NCI-H524 treated with DMSO at 0.1 percent for 48 hours (cell line): ENCODE measurements around the gene TRDN.
"Not testable (repeated sequence)": the region's sequence is repeated elsewhere in the genome, so short reads cannot be mapped to it uniquely, and the experiment has no call there.

Experiments
- DNase-seq: peaks from one replicate; lab custom pipeline; 2025; lab: John Stamatoyannopoulos, UW

Gene TRDN

DNA sequence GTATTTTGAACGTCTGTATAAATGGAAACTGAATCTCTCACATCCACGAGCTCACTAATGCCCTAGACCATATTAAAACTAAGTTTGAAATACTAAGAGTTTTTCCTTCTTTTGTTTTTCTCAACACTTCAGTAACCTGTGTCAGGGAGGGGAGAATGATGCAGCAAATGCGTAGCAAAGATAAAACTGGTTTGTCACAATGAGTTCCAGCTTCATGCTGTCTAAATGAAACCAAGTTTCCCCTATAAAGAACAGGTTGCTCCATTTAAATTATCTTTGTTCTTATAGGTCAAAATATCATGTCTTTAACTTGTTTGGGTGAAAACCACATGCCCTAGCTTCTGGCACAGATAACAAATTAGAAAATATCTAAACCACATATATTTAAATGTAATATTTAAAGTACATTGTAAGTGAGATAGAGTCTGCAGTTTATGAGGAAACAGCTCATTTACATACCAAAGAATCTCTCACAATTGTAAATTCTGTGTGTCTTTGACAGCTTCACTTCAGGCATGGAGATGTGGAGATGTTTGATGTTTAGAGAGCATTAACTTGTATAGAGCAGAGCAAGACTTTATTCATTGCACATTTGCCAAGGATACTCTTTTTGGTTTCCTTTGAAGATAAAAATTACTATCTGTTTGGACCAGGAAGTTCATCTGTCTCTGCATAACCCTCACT lies 7.3 kb downstream of the TRDN start:
- no peak for DNase-seq

DNA sequence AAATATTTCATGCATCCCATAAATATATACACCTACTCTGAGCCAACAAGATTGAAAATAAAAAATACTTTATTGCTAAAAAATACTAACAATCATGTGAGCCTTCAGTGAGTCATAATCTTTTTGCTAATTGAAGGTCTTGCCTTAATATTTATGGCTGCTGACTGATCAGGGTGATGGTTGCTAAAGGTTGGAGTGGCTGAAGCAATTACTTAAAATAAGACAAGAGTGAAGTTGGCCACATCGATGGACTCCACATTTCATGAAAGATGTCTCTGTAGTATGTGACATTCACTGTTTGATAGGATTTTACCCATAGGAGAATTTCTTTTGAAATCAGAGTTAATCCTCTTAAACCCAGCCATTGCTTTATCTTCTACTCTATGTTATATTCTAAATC lies 11.1 kb downstream of the TRDN start:
- no peak for DNase-seq

DNA sequence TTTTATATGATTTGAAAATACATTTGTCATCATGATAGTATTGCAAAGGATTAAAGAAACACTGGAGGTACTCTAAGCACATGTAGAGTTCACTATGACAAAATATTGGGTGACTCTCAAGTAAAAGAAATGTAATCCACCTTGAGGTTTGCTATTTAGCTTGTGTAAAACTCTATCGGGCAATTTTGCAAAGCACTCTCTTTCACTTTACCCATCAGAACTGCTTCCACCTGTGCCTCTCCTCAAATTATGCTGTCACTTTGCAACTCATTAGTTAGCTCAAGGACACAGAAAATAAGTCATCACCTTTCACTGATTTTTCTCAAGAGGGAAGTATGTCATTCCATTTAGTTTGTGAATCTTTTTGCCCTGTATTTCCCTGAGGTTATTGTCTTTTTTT lies 14.0 kb downstream of the TRDN start:
- DNase-seq, result no peak

DNA sequence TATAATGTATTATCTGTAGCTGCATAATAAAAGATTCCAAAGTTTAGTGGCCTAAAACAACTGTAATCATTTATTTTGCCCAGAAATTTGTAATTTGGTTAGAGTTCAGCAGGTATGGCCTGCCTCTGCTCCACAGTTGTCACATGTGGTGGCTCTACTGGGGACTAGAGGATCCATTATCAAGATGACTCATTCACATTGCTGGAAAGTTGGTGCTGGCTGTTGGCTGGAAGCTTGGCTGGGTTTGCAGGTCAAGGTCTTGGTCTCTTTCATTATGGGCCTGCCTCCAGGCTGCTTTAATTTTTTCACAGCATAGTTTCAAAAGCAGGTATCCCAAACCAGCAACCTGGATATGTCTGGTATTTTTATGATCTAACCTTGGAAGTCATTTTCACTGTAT lies 17.6 kb downstream of the TRDN start:
- no peak for DNase-seq

DNA sequence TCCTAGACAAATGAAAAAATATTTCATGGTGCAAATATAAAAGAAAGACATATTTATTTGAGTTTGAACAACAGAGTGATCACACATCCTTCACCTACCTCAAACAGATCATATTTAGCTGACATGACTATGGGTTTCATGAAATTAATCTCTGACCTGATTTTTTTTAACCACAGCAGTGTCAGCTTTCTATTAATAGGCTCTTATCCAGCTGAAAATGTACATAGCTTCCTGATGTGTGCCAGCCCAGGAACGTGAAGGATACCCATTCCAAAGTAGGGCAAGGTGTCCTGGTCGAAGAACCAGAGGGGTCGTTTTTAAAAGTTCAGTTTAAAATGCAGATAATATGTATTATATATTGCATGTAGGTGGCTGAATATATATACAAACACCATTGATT lies 19.8 kb downstream of the TRDN start:
- no peak for DNase-seq

DNA sequence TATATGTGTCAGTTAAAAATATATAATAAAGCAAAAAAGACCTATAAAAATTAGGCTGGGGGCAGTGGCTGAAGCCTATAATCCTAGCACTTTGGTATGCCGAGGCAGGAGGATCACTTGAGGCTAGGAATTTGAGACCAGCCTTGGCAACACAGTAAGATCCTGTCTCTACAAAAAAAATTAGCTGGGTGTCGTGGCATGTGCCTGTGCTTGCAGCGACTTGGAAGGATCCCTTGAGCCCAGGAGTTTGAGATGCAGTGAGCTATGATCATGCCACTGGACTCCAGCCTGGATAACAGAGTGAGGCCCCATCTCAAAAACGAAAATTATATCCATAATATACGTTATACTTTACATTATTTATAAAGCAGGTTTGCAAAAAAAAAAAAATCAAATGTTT lies 20.7 kb downstream of the TRDN start:
- DNase-seq, result no peak

DNA sequence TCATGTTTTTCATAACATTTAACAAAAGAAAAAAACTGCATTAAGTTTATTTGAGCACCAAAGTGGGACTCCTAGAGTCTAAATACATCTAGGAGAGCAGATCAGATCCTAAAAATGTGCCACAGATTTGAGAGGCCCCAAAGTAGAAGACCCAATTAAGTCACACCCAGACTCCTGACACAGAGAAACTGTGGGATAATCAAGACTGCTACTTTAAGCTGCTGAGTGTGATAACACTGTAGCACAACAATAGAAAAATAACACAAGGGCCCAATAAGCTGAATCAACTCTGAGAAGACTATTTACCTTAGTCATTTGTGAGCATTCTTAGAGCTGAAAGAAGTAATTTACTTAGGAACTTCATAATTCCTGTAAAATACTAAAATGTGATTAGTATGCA lies 26.0 kb downstream of the TRDN start:
- no peak for DNase-seq

DNA sequence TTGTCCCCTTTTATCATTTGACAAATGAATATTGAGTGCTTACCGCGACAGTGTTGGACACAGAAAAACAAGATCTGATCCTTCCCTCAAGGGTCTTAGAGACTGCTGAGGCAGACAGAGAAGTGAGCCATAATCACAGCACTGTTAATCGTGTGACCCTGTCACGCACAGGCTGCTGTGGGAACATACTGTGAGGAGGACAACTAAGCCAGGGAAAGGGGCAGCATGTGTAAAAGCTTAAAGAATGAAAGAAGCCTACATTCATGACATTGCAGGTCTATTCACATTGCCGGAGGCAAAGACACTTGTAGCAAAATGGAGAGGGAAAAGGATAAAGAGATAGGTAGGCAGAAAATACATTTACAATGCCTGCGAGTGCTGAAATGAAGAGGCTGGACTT lies 32.7 kb downstream of the TRDN start:
- DNase-seq, result no peak

DNA sequence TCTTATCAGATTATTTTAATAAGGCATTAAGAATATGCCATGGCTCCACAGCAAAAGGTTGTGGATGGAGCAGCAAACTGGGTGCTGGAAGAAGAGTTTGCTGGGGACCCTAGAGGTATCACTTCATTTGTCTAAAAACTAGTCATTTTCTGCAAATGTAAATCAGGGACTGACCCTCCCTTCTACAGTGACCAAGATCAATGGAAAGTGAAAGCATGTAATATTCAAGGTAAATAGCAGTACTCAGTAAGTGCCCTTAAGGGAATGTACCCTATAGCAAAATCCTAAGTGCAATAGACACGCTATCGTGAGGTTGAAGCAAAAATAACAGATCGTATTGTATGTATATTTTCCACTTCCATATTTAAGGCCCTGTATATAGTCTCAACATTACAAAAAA lies 38.7 kb downstream of the TRDN start:
- no peak for DNase-seq

DNA sequence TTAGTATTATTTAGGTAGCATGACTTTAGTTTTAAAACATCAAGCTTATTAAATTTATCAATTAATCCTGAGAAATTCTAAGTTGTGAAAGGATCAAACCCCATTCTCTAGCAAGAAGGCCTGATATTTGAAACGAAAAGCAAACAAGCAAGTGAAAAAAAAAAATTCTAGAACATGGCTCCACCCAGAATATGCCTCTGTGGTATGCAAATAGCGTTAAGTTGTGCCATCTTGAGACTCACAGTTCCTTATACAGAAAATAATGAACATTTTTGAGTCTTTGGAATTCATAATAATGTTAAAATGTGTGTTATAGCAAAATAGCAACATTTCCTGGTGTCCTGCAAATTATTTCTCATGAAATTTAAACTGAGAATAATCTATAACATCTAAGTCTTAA lies 42.0 kb downstream of the TRDN start:
- no peak for DNase-seq

DNA sequence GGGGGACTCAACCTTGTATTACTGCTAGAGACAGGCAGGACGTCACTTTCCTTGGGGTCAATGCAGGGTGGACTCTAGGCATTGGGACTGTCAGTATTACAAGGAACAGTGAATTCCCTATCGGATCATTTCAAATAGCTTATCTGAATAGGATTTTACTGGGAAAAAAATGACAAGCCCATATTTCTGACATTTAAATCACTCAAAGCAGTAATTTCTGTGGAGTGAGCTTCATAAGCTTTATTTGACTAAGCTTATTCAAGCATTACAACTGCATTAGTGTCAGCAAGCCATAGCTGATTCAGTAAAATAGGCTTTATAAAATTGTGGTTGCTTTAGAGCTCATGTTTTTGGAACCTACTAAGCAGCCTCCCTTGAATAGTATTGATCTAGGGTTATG lies 44.3 kb downstream of the TRDN start:
- DNase-seq, result no peak

DNA sequence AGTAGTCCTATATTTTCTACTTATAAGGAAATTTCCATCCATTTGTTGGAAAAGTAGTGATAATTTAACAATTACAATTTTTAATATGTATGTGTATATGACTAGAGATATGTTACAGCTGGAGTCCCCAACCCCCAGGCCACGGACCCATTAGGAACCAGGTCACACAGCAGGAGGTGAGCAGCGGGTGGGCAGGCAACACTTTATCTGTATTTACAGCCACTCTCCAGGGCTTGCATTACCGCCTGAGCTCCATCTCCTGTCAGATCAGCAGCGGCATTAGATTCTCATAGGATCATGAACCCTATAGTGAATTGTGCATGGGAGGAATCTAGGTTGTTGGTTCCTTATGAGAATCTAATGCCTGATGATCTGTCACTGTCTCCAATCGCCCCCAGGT lies 46.8 kb downstream of the TRDN start:
- no peak for DNase-seq

DNA sequence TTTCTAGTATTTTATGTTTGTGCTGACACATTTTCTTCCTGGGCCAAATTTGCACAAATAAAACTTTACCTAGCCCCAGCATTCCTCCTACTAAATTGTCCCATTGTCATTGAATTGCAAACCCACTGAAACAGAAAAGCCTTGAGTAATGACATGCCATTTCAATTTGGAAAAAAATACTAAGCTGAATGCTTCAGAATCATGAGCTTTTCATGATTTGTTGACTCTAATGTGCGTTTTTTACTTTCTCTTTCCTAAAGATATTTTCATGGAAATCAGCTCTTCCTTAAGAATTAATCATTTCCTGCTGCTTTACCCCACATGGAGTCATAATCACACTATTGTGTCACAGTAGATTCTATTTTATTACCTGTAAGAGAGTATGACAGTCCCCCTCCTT lies 47.4 kb downstream of the TRDN start:
- DNase-seq, result no peak

DNA sequence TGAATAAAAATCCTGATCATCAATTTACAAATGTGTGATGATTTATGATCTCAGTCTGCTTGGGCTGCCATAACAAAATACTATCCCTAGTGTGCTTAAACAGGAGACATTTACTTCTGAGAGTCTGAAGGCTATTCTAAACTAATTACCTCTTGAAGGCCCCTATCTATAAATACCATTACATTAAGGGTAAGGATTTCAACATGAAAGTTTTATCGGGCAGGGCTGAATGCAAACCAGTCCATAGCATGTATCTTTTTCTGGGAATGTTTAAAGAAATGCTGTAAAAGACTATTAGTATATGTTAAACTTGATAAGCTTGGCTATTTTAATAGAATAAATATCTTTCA lies 48.2 kb downstream of the TRDN start:
- DNase-seq, result no peak

DNA sequence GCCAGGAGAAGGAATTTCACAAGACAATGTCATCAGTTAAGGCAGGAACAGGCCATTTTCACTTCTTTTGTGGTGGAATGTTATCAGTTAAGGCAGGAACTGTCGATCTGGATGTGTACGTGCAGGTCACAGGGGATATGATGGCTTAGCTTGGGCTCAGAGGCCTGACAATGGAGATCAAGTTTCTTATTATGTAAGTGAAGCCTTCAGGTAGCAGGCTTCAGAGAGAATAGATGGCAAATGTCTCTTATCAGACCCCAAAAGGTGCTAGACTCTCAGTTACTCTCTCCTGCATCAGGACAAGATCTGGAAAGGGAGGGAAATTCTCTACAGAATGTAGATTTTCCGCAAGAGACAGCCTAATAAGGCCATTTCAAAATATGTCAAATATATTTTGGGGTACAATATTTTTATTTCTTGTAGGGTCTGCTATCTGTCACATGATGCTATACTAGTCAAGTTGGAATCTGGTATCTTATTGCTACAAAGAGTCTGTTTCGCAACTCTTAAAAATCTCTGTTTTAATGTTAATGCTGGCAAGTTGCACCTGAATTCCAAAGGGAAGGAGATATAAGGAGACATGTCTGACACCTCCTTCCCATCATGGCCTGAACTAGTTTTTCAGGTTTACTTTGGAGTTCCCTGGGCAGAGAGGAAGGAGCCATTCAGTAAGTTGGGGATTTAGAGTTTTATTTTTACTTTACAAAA lies 48.8 kb downstream of the TRDN start:
- no peak for DNase-seq

DNA sequence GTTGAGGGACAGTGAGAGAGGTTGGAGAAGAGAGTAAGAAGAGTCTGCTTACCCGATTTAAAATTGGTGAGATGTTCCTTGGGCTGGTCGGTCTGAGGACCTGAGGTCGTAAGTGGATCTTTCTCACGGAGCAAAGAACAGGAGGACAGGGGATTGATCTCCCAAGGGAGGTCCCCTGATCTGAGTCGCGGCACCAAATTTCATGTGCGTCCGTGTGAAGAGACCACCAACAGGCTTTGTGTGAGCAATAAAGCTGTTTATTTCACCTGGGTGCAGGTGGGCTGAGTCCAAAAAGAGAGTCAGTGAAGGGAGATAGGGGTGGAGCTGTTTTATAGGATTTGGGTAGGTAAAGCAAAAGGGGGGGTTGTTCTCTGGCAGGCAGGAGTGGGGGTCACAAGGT lies 49.3 kb downstream of the TRDN start:
- not testable (repeated sequence) for DNase-seq

DNA sequence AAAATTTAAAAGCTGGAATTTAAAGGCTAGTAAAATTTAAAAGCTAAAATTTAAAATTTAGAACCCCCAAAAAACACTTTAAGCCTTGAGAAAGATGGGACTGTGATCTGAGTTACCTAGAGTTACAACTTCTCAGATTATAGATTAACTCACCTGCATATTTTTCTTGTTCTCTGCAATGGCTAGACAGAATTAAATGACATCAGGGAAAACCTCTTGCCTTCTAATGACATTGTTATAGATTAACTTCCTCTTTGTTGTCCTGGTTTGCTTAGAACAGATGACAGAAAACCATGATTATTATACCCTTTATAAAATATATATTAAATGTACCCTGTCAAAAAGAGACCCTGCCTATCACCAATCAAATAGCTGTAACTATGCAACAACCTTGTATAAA lies 56.4 kb downstream of the TRDN start:
- no peak for DNase-seq

DNA sequence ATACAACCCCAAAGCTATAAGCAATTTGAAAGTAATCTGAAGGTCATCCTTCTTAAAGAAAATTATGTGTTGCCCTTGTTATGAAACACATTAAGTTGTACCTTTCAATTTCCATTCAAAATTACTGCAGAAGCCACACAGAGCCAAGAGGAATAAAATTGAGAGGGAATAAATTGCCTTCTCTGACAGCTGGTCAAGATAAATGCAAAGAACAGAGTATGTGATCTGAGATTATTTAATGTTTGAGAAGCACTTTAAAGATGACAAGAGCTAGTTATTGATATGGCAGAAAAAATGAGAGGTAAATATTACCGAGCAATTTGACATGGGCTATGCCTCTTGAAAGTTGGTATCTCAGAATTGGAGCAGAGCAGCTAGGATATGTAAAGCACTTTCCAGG lies 61.6 kb downstream of the TRDN start:
- no peak for DNase-seq

DNA sequence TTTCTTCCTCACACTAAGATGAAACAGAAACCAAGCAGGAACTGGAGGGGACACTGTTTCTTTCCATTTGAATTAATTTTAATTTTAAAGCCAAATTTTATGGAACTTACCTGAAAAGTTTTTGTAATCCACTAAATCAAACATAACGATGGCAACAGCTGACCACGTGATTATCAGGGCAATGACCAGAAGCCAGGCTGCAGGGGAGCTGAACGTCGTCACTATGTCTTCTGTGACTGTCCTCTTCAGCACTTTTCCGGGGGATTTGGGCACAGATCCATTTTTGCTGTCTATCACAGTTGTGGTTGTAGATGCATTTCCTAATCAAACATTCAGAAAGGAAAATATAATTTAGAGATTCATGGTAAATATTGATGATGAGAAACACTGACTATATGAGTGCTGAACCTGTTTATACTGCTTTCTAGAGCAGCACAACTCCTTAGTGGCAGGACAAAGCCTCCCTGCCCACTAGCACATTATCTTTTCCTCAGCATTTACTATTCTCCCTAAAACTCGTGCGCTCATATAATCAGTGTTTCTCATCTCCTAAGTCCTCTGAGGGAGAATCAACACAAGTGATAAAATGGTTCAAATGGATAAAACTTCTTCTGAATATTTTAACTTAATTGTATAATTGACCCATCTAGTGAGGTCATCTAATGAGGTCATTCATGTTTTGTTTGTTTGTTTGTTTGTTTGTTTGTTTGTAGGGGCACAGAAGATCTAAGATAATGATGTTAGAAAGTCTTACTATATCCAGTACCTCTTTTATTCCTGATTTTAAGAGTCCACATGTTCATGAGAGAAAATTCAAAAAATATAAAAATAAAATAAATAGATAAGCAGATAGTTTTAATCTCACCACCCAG lies 65.7 kb downstream of the TRDN start:
- no peak for DNase-seq

DNA sequence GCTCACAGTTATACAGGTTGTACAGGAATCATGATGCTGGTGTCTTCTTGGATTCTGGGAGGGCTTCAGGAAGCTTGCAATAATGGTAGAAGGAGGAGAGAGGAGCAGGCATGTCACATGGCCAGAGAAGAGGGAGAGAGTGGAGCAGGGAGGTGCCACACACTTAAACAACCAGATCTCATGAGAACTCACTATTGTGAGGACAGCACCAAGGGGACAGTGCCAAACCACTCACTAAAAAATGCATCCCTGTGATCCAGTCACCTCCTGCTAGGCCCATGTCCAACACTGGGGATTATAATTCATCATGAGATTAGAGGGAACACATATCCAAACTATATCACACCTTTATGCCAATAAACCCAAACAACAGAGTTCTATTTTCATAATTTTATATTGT lies 67.2 kb downstream of the TRDN start:
- DNase-seq, result no peak

DNA sequence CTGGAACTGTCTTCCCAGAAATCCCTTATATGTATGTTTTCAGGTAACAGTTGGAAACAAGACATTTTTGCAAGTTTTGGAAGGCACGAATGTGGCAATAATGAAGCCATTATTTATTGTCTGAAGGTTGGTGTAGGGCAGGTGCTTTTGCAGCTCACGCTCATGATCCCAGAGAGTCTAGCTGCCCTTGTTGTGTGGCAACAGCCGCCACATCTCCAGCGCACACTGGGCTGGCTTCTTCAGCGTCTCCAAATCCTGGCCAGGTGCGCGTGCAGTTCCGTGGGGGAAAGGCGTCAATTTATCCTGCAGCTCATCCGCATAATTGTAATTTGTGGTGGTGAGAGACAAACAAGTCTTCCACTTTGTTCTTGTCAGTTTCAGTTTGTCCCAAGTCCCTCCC lies 71.2 kb downstream of the TRDN start:
- no peak for DNase-seq

DNA sequence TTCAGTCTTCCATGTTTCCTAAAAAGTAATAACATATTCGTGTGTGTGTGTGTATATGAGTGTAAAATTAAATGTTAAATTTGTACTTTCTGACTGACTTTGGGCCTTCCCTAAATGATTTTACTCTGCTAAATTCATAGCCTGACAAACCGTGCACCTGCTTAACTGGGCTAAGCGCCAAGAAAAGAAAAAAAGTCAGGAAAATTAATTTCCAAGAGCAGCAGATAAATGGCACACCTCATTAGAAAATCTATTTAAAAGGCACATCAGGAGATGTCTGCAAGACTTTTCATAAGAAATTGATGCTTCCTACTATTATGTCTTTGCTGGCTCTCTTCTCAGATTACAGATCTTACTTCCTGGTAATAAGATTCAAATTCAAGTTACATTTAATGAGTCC lies 72.4 kb downstream of the TRDN start:
- DNase-seq, result no peak

DNA sequence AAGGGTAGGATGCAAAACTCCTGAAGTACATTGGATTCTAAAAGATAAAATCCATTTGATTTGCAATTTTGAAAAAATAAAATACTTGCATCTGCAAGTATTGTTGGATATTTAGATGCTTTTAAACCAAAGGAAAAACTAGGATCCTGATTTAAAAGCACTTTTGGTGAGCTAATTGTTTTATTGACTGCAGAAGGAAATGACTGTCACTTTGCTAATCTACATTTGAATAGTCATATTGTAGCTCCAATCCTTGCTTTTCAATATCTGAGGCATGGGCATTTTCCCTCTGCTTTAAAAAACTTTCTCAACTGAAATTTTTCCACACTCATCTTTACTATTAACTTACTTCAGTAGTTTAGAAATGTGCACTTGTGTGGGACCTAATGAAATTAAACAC lies 74.1 kb downstream of the TRDN start:
- DNase-seq, result no peak
